HCT116 (cell line): ENCODE measurements around the gene PCTP. TPM values are rescaled to one million over a fixed set of nuclear protein-coding genes. Genes with fewer than 3 reads are reported as not detected.

ENCODE experiments used
- ATAC-seq: fragments of 200-7000 bp; cut with Tn5 transposase; 2 replicates; pipeline ENCODE4 v1.9.1; 2020; ENCODE audit warnings: mild to moderate bottlenecking, moderate library complexity
- BruUV-seq: library from RNA; stranded (reverse); fragments of 400-500 nt; replicated peaks from 2 replicates; lab custom pipeline; 2021; lab: Mats Ljungman, UMichigan
- CTCF ChIA-PET: fragments of 300-600 bp; sonication (Branson Sonifier 250); formaldehyde crosslinking; loops from one replicate; lab custom pipeline; 2021; ENCODE audit warnings: antibody characterized with exemption; lab: Charles Lee
- POLR2A ChIA-PET: fragments of 300-600, 350-600 bp; sonication (Branson Sonifier 250); formaldehyde crosslinking; loops from one replicate; lab custom pipeline; 2021; ENCODE audit warnings: antibody characterized with exemption; lab: Charles Lee
- RAD21 ChIA-PET, 2 experiments: fragments of 300-600 bp; sonication (Branson Sonifier 250); formaldehyde crosslinking; loops; one replicate each; lab custom pipeline; 2023; ENCODE audit warnings: low total read pairs in 2 of 2; ENCODE audit not compliant: uncharacterized antibody in 2 of 2, unreplicated experiment in 2 of 2, low non-redundant PET in 1 of 2; lab: Charles Lee
- DNase-seq: peaks from one replicate; pipeline ENCODE4 v3.0.0-alpha.2; 2010; ENCODE audit warnings: low read depth, low spot score
- H2AFZ ChIP-seq: fragments of 200-600 bp; shearing (Covaris generic), sonication (generic); 2 replicates; pipeline ENCODE4 v1.6.1; 2017; ENCODE audit warnings: low read depth, mixed run types, mixed read lengths, antibody characterized with exemption, low read length; ENCODE audit not compliant: poor library complexity, severe bottlenecking
- H3K27ac ChIP-seq: 2 replicates; pipeline ENCODE4 v1.5.1; 2012; ENCODE audit warnings: low read depth, low read length
- H3K27me3 ChIP-seq: fragments of 200-600 bp; sonication (generic); 2 replicates; pipeline ENCODE4 v1.6.1; 2016; ENCODE audit warnings: mixed run types, low read length, mixed read lengths; ENCODE audit not compliant: insufficient read depth
- H3K36me3 ChIP-seq, 2 experiments: fragments of 200-500 bp in 1 of 2; fragments of 200-600 bp in 1 of 2; sonication (Bioruptor generic) in 1 of 2; sonication (generic) in 1 of 2; 2 replicates each; pipeline versions ENCODE4 v1.5.1 to v1.6.1; 2014 to 2016; ENCODE audit warnings: low read length in 2 of 2, inconsistent platforms in 1 of 2, mixed read lengths in 1 of 2, mixed run types in 1 of 2; ENCODE audit not compliant: insufficient read depth in 2 of 2, control insufficient read depth in 1 of 2
- H3K4me1 ChIP-seq, 2 experiments: fragments of 200-600 bp in 1 of 2; sonication (generic) in 1 of 2; 2 replicates each; pipeline versions ENCODE4 v1.5.1 to v1.6.1; 2012 to 2017; ENCODE audit warnings: low read length in 2 of 2, inconsistent platforms in 1 of 2, mild to moderate bottlenecking in 1 of 2, mixed read lengths in 1 of 2, mixed run types in 1 of 2, moderate library complexity in 1 of 2; ENCODE audit not compliant: insufficient read depth in 2 of 2, control insufficient read depth in 1 of 2
- H3K4me2 ChIP-seq: fragments of 200-600 bp; sonication (generic); 2 replicates; pipeline ENCODE4 v1.6.1; 2017; ENCODE audit warnings: mixed run types, low read length, mixed read lengths
- H3K4me3 ChIP-seq, 2 experiments: fragments of 200-600 bp in 1 of 2; sonication (generic) in 1 of 2; replicated peaks in 1 of 2; 2 replicates each; pipeline ENCODE4 v1.5.1; 2011 to 2016; ENCODE audit warnings: low read length in 2 of 2, control low read depth in 1 of 2, low read depth in 1 of 2, mild to moderate bottlenecking in 1 of 2, mixed read lengths in 1 of 2, mixed run types in 1 of 2
- H3K79me2 ChIP-seq: fragments of 200-600 bp; sonication (generic); 2 replicates; pipeline ENCODE4 v1.6.1; 2017; ENCODE audit warnings: mild to moderate bottlenecking, mixed run types, low read length, moderate library complexity, mixed read lengths; ENCODE audit not compliant: insufficient read depth
- H3K9ac ChIP-seq: fragments of 200-600 bp; sonication (generic); 2 replicates; pipeline ENCODE4 v1.6.1; 2016; ENCODE audit warnings: low read length, mixed read lengths
- H3K9me2 ChIP-seq: fragments of 200-600 bp; sonication (generic), shearing (Covaris generic); 2 replicates; pipeline ENCODE4 v1.6.1; 2017; ENCODE audit warnings: mixed run types, mild to moderate bottlenecking, moderate library complexity; ENCODE audit not compliant: insufficient read depth
- H3K9me3 ChIP-seq, 2 experiments: fragments of 200-500 bp in 1 of 2; fragments of 200-600 bp in 1 of 2; sonication (Bioruptor generic) in 1 of 2; sonication (generic) in 1 of 2; 2 replicates each; pipeline ENCODE4 v1.6.1; 2014 to 2017; ENCODE audit warnings: low read length in 2 of 2, mixed read lengths in 2 of 2, inconsistent platforms in 1 of 2, low read depth in 1 of 2, mild to moderate bottlenecking in 1 of 2, mixed run types in 1 of 2, moderate library complexity in 1 of 2; ENCODE audit not compliant: control insufficient read depth in 1 of 2, insufficient read depth in 1 of 2
- H4K20me1 ChIP-seq: fragments of 200-600 bp; sonication (generic), shearing (Covaris generic); 2 replicates; pipeline ENCODE4 v1.6.1; 2017; ENCODE audit warnings: mixed run types, mild to moderate bottlenecking, moderate library complexity; ENCODE audit not compliant: insufficient read depth
- ATF3 ChIP-seq: IDR thresholded peaks from 2 replicates; pipeline ENCODE4 v1.6.1; 2012
- CTCF ChIP-seq, 3 experiments: fragments of 200-600 bp in 1 of 3; sonication (generic) in 1 of 3; IDR thresholded peaks in 2 of 3; conservative IDR thresholded peaks in 1 of 3; 2 replicates each; pipeline ENCODE4 v1.5.1; 2012 to 2017; ENCODE audit warnings: low read depth in 2 of 3, low read length in 2 of 3, antibody characterized with exemption in 1 of 3, borderline replicate concordance in 1 of 3, control low read depth in 1 of 3, mild to moderate bottlenecking in 1 of 3, mixed read lengths in 1 of 3, mixed run types in 1 of 3, moderate library complexity in 1 of 3; ENCODE audit not compliant: insufficient read depth in 1 of 3
- EZH2phosphoT487 ChIP-seq: fragments of 200-600 bp; IDR thresholded peaks from 2 replicates; pipeline ENCODE4 v1.6.1; 2018; ENCODE audit warnings: antibody characterized with exemption, borderline replicate concordance
- JUND ChIP-seq: IDR thresholded peaks from 2 replicates; pipeline ENCODE4 v1.6.1; 2012
- MAX ChIP-seq: IDR thresholded peaks from 2 replicates; pipeline ENCODE4 v1.6.1; 2012
- RAD21 ChIP-seq: IDR thresholded peaks from 2 replicates; pipeline ENCODE4 v1.6.1; 2012; ENCODE audit warnings: low read depth, mild to moderate bottlenecking
- REST ChIP-seq: IDR thresholded peaks from 2 replicates; pipeline ENCODE4 v1.6.1; 2012; ENCODE audit warnings: low read depth
- SP1 ChIP-seq: IDR thresholded peaks from 2 replicates; pipeline ENCODE4 v1.6.1; 2012; ENCODE audit warnings: low read depth
- YY1 ChIP-seq: IDR thresholded peaks from 2 replicates; pipeline ENCODE4 v1.6.1; 2011; ENCODE audit warnings: low read length, low read depth, moderate library complexity, mild to moderate bottlenecking; ENCODE audit not compliant: insufficient replicate concordance; ENCODE audit errors: extremely low read depth
- ZFX ChIP-seq: fragments of 450-650 bp; IDR thresholded peaks from 2 replicates; pipeline ENCODE4 v1.6.1; 2017
- intact Hi-C: fragments of 100-400 bp; cut with micrococcal nuclease; formaldehyde crosslinking; loops from 2 replicates; pipeline ENCODE4 v1.10.0; 2022
- total RNA-seq: library from RNA; stranded (reverse); gene quantifications from one replicate; pipeline ENCODE4 v1.2.1, GENCODE V29; 2021; ENCODE audit not compliant: unreplicated experiment

The PCTP gene
- total RNA-seq, 1 experiment from 2014 or later: 16.3 TPM

DNA sequence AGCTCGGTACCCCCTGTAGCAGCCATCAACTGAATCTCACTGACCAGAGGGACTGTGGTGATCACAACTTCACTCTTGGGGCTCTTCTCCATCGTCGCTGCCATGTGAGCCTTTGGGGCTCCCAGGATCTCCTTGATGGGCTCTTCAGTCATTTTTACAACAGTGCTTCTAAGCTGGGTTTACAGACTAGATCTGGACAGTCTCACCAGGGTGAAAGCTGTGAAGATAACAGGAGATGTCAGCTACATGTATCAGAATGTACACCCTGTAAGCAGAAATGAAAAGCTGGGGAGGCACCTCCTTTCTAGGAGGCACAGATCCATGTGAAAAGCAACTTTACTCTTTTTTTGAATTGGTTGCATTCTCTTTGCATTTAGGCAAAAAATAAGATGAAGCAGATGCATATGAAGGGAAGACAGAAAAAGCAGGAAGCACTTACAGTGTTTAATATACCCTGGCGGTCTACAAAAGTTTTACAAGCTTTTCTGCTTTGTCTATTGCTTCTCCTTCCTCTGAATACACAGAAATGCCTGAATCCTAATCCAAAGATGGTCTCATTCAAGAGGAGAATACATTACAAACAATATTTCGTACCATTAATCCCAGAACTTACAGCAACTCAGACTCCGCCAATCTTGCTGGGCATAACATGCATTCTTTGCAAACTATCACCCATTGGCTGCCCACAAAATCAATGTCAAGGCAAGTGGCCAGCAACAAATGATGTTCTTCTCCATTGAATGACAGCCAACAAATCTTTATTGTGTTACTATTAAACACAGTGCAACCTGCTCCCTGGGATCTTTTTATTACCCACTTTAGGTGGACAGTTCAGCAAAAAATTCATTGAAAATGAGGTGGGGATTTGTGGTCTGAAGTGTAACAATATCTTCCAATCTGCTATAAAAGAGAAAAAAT is 29.7 kb upstream of the PCTP start:
- no TSS peak for BruUV-seq
- no peaks in the 10 kb centered on the region for H4K20me1 ChIP-seq
- no peak for DNase-seq
- ChIA-PET RAD21 (no interaction called here), POLR2A (no interaction called here), CTCF (interaction anchor here (1.3 to 8.4 kb wide), 2 partner anchors 13 to 30 kb away, joined by 3 to 58 read pairs; partner anchors contain the start of gene PCTP)
- H3K4me2 ChIP-seq: no peak overlapping the region
- peaks cover 76% of the 10 kb centered on the region for H3K27me3 ChIP-seq
- no peaks in the 10 kb centered on the region for H3K4me1 ChIP-seq
- no peak overlapping the region for H2AFZ ChIP-seq
- H3K27ac ChIP-seq: no peak overlapping the region
- intact Hi-C loops: no loop called here
- no peaks in the 10 kb centered on the region for H3K9me3 ChIP-seq
- H3K9me2 ChIP-seq: no peaks in the 10 kb centered on the region
- H3K36me3 ChIP-seq: no peaks in the 10 kb centered on the region
- H3K79me2 ChIP-seq: no peaks in the 10 kb centered on the region
- no peak overlapping the region for H3K9ac ChIP-seq
- TF ChIP-seq ZFX: no peak
- no peak for TF ChIP-seq SP1
- TF ChIP-seq CTCF (IDR thresholded peaks at IDR 0.05 in 2 of 3, conservative IDR thresholded peaks at IDR 0.05 in 1 of 3; ENCODE audit: borderline replicate concordance in 1 of 3, insufficient read depth in 1 of 3, low read depth in 2 of 3, low read length in 2 of 3): no peak
- no peak for TF ChIP-seq ATF3
- no peak for TF ChIP-seq EZH2phosphoT487
- TF ChIP-seq RAD21: no peak
- TF ChIP-seq REST: no peak
- TF ChIP-seq YY1: no peak
- TF ChIP-seq MAX: no peak
- TF ChIP-seq JUND: no peak
- H3K4me3 ChIP-seq: no peak overlapping the region
- ATAC-seq: no peak
